Measurements from ENCODE around the gene PGPEP1. TPM values are rescaled to one million over a fixed set of nuclear protein-coding genes. Genes with fewer than 3 reads are reported as not detected.

Gene PGPEP1
- polyA plus RNA-seq, 1 experiment: 22.0 TPM

DNA sequence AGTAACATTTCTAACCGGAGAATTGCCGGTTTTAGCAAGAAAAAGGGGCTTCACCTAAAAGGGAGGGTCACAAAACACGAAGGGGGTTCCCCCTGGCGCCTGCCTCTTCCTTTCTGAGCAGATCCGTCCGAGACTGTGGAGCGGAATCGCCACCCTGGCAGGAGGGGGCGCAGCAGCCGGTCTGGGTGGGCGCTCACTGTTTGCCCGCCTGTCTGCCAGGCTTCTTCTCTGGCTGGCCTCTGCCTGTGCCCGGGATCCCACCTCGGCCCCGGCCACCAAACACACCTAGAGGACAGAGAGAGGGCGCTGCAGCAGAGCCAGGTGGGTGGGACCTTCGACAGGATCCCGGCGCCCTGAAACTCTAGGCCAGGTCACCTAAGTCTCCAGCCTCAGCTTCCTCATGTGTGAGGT lies 33.1 kb upstream of the PGPEP1 start:
- POLR2A ChIA-PET: interaction anchor here (0.6 to 1.2 kb wide), 2 partner anchors 26 to 28 kb away, joined by 6 to 10 read pairs; partner anchors contain the start of gene JUND
- DNase-seq (ENCODE audit: low read depth, low spot score): no peak
- Histone ChIP-seq H3K9me3 (ENCODE audit: control insufficient read depth, insufficient read depth, low read length) (no peaks in the 10 kb centered on the region; the same call in 1 of the 2 replicates), H3K4me3 (ENCODE audit: low read depth, low read length) (no peak overlapping the region), H3K27me3 (ENCODE audit: control insufficient read depth, insufficient read depth, low read length) (no peaks in the 10 kb centered on the region), H3K27ac (ENCODE audit: low read depth, low read length) (no peak overlapping the region)
- TF ChIP-seq, protein P1, sequence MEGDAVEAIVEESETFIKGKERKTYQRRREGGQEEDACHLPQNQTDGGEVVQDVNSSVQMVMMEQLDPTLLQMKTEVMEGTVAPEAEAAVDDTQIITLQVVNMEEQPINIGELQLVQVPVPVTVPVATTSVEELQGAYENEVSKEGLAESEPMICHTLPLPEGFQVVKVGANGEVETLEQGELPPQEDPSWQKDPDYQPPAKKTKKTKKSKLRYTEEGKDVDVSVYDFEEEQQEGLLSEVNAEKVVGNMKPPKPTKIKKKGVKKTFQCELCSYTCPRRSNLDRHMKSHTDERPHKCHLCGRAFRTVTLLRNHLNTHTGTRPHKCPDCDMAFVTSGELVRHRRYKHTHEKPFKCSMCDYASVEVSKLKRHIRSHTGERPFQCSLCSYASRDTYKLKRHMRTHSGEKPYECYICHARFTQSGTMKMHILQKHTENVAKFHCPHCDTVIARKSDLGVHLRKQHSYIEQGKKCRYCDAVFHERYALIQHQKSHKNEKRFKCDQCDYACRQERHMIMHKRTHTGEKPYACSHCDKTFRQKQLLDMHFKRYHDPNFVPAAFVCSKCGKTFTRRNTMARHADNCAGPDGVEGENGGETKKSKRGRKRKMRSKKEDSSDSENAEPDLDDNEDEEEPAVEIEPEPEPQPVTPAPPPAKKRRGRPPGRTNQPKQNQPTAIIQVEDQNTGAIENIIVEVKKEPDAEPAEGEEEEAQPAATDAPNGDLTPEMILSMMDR (IDR thresholded peaks at IDR 0.05; ENCODE audit: low read depth, low read length): no peak
- CTCF ChIA-PET: no interaction called here

DNA sequence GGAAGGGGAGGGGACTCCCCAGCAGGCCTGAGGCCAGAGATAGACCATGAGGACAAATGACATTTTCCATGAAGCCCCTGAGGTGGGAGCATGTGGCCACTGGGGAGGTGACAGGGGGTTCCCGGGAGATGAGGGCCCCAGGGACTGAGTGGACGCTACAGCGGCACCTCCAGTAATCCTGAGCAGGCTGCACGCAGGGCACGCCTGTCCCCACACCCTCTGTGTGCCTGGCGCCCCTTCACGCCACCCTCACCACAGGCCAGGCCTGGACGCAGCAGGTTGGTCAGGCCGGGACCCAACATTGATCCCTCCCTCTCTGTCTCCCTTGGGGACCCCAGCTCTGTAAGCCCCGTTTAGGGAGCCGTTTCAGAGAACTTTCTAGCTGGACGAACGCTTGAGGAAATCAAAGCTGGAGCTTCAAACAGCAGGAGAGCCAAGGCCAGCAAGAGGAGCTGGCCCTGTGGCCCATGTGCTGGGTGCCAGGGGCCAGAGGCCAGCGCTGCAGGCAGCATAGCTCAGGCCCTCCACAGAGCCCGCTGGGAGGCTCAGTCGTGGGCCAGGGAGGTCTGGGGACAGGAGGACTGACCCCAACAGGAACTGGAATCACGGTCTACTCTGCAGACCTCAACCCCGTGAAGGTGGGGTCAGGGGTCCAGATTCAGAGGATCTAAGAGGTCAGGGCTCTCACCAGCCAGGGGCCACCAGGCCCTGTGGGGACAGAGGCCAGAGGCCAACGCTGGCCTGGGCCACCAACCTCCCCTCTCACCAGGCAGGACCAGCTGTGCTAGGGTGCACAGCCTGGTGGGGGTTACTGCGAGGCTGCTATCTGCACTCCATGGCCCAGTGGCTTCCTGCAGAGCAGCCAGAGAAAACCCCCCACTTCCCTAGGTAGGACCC lies 32.1 kb upstream of the PGPEP1 start:
- no peak overlapping the region for H3K27ac ChIP-seq (ENCODE audit: low read depth, low read length)
- ChIA-PET POLR2A (interaction anchor here (0.7 to 0.9 kb wide), 2 partner anchors 13 to 27 kb away, joined by 3 read pairs; no protein-coding TSS in a partner anchor), CTCF (no interaction called here)
- TF ChIP-seq, protein P1 (IDR thresholded peaks at IDR 0.05; ENCODE audit: low read depth, low read length): no peak
- no peak overlapping the region for H3K4me3 ChIP-seq (ENCODE audit: low read depth, low read length)
- H3K9me3 ChIP-seq (ENCODE audit: control insufficient read depth, insufficient read depth, low read length): no peaks in the 10 kb centered on the region; the same call in 1 of the 2 replicates
- H3K27me3 ChIP-seq (ENCODE audit: control insufficient read depth, insufficient read depth, low read length): no peaks in the 10 kb centered on the region
- DNase-seq (ENCODE audit: low read depth, low spot score): no peak

DNA sequence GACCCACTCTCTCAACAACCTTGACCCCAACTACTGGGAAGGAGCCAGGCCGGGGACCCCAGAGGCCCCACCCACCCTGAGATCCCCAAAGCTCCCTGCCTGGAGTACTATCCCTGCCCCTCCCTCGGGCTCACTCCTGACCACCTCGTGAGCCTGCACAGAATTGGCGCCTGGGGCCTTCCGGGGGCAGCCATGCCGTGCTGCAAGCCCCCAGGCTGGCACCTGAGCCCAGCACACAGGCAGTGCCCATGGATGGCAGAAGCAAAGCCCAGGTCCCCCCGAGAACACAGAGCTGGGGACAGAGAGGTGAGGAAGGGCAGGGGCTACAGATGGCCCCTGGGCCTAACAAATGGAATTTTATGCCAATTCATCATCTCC lies 31.5 kb upstream of the PGPEP1 start:
- ChIA-PET CTCF (no interaction called here), POLR2A (interaction anchor here (0.7 to 0.9 kb wide), 2 partner anchors 13 to 27 kb away, joined by 3 read pairs; no protein-coding TSS in a partner anchor)
- H3K9me3 ChIP-seq (ENCODE audit: control insufficient read depth, insufficient read depth, low read length): no peaks in the 10 kb centered on the region; the same call in 1 of the 2 replicates
- DNase-seq (ENCODE audit: low read depth, low spot score): no peak
- no peaks in the 10 kb centered on the region for H3K27me3 ChIP-seq (ENCODE audit: control insufficient read depth, insufficient read depth, low read length)
- TF ChIP-seq, protein P1 (IDR thresholded peaks at IDR 0.05; ENCODE audit: low read depth, low read length): no peak
- no peak overlapping the region for H3K27ac ChIP-seq (ENCODE audit: low read depth, low read length)
- H3K4me3 ChIP-seq (ENCODE audit: low read depth, low read length): no peak overlapping the region

DNA sequence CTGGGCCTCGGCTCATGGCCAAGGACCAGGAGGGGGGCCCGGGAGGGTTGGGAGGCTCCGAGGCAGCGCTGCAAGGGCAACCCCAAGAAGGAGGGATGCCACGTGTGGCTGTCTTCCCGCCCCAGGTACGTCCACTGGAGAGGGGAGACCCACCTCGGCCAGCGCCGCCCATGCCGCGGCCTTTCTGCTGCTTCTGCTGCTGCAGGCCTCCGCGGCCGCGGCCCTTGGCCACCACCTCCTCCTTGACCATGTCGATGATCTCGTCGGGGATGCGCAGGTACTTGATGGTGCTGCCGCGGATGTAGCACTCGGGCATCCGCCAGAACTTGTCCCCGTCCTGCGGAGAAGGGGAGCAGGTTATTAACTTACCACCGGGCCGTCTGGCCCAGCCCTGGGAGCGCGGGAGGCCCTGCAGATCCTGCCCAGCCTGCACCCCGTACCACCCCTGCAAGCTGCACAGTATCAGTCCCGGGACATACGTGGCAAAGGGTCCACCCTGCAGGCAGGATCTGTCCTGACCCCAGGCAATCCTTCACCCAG lies 30.8 kb upstream of the PGPEP1 start:
- TF ChIP-seq, protein P1 (IDR thresholded peaks at IDR 0.05; ENCODE audit: low read depth, low read length): no peak
- H3K9me3 ChIP-seq (ENCODE audit: control insufficient read depth, insufficient read depth, low read length): no peaks in the 10 kb centered on the region; the same call in 1 of the 2 replicates
- H3K4me3 ChIP-seq (ENCODE audit: low read depth, low read length): no peak overlapping the region
- no peaks in the 10 kb centered on the region for H3K27me3 ChIP-seq (ENCODE audit: control insufficient read depth, insufficient read depth, low read length)
- ChIA-PET CTCF (no interaction called here), POLR2A (no interaction called here)
- no peak for DNase-seq (ENCODE audit: low read depth, low spot score)
- no peak overlapping the region for H3K27ac ChIP-seq (ENCODE audit: low read depth, low read length)
